DND-41 (cell line): ENCODE measurements around the gene METTL26.

ENCODE experiments used
- ATAC-seq: fragments of 200-7000 bp; cut with Tn5 transposase; 3 replicates; pipeline ENCODE4 v1.9.1; 2021; ENCODE audit warnings: low read depth; ENCODE audit not compliant: insufficient read depth
- DNase-seq: peaks from one replicate; pipeline ENCODE4 v3.0.0-alpha.2; 2020
- H2AFZ ChIP-seq: 2 replicates; pipeline ENCODE4 v1.6.0; 2012; ENCODE audit warnings: low read depth, low read length
- H3K27ac ChIP-seq: 2 replicates; pipeline ENCODE4 v1.5.1; 2012; ENCODE audit warnings: low read length, inconsistent platforms
- H3K27me3 ChIP-seq: fragments of 200-600 bp; sonication (generic); 2 replicates; pipeline ENCODE4 v1.6.0; 2012; ENCODE audit warnings: low read length, mild to moderate bottlenecking, inconsistent platforms; ENCODE audit not compliant: insufficient read depth, poor library complexity
- H3K36me3 ChIP-seq: 2 replicates; pipeline ENCODE4 v1.5.1; 2012; ENCODE audit warnings: low read length, inconsistent platforms; ENCODE audit not compliant: insufficient read depth
- H3K4me1 ChIP-seq: 2 replicates; pipeline ENCODE4 v1.5.1; 2012; ENCODE audit warnings: mild to moderate bottlenecking, low read length; ENCODE audit not compliant: insufficient read depth
- H3K4me2 ChIP-seq: 2 replicates; pipeline ENCODE4 v1.6.0; 2012; ENCODE audit warnings: mild to moderate bottlenecking, moderate library complexity, low read length, inconsistent platforms; ENCODE audit not compliant: insufficient read depth
- H3K4me3 ChIP-seq, 2 experiments: fragments of 200-600 bp in 1 of 2; shearing (Covaris generic) in 1 of 2; 2 replicates each; pipeline ENCODE4 v1.5.1; 2012 to 2016; ENCODE audit warnings: inconsistent platforms in 2 of 2, low read length in 2 of 2, mild to moderate bottlenecking in 2 of 2, low read depth in 1 of 2, moderate library complexity in 1 of 2
- H3K79me2 ChIP-seq: 2 replicates; pipeline ENCODE4 v1.6.0; 2012; ENCODE audit warnings: low read length, inconsistent platforms; ENCODE audit not compliant: insufficient read depth
- H3K9ac ChIP-seq: 2 replicates; pipeline ENCODE4 v1.6.0; 2012; ENCODE audit warnings: low read depth, mild to moderate bottlenecking, inconsistent platforms, low read length, moderate library complexity
- H3K9me3 ChIP-seq: 2 replicates; pipeline ENCODE4 v1.5.1; 2012; ENCODE audit warnings: low read length, moderate library complexity, mild to moderate bottlenecking, inconsistent platforms; ENCODE audit not compliant: insufficient read depth, severe bottlenecking
- H4K20me1 ChIP-seq: 2 replicates; pipeline ENCODE4 v1.6.0; 2012; ENCODE audit warnings: low read length; ENCODE audit not compliant: insufficient read depth
- CTCF ChIP-seq: IDR thresholded peaks from 2 replicates; pipeline ENCODE4 v1.5.1; 2012; ENCODE audit warnings: borderline replicate concordance, low read length, moderate library complexity, mild to moderate bottlenecking; ENCODE audit not compliant: poor library complexity, severe bottlenecking; ENCODE audit errors: extremely low read depth
- EZH2 ChIP-seq: IDR thresholded peaks from 3 replicates; pipeline ENCODE4 v1.6.1; 2012; ENCODE audit warnings: borderline replicate concordance, low read depth, mild to moderate bottlenecking, moderate library complexity, low read length, inconsistent platforms; ENCODE audit not compliant: severe bottlenecking

Gene METTL26

DNA sequence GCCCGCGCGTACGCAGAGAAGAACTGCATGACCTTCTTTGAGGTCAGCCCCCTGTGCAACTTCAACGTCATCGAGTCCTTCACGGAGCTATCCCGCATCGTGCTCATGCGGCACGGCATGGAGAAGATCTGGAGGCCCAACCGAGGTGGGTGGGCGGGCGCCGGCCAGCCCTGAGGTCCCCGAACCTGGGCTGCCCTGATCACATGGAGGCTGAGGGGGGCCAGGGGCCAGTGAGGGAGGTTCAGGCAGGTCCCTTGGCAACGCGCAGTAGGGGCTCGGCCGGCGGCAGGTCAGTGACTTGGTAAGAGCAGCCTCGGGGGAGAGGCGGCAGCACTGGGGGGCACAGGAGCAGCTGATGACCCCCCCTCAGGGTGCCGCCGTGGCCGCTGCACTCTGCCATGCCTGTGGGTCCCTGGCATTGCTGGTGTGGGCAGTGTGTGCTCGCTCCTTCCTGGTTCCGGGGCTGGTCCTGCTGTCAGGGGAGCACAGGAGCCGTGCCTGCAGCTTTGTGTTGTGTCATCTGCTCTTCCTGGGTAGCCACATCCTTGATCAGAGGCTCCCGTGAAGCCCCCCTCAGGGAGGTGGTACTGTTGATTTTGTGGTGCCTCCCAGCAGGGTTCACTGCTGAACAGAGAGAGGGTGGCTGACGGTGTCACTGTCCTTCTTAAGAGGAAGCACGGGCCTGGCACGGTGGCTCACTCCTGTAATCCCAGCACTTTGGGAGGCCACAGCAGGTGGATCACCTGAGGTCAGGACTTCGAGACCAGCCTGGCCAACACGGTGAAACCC is 9.9 kb downstream of the METTL26 start:
- H3K36me3 ChIP-seq, result peaks cover 21% of the 10 kb centered on the region
- H3K4me3 ChIP-seq, result no peak overlapping the region
- H3K4me2 ChIP-seq, result no peak overlapping the region
- no peak for DNase-seq
- no peak overlapping the region for H3K27ac ChIP-seq
- ATAC-seq, result no peak
- H3K79me2 ChIP-seq, result no peaks in the 10 kb centered on the region; the same call in 1 of the 2 replicates
- H3K27me3 ChIP-seq, result no peaks in the 10 kb centered on the region
- H3K9me3 ChIP-seq, result no peaks in the 10 kb centered on the region
- no peak overlapping the region for H3K9ac ChIP-seq
- no peak overlapping the region for H2AFZ ChIP-seq
- peaks cover 30% of the 10 kb centered on the region for H4K20me1 ChIP-seq
- TF ChIP-seq EZH2 (no peak), CTCF (no peak)
- H3K4me1 ChIP-seq, result no peaks in the 10 kb centered on the region

GRCh38 chr16:625117-625976 is 10.8 kb downstream of the METTL26 start:
- Histone ChIP-seq H4K20me1 (peaks cover 27% of the 10 kb centered on the region), H3K4me1 (no peaks in the 10 kb centered on the region), H3K4me3 (no peak overlapping the region), H3K27ac (no peak overlapping the region), H3K36me3 (peaks cover 21% of the 10 kb centered on the region), H3K9me3 (no peaks in the 10 kb centered on the region), H3K79me2 (peaks cover 4% of the 10 kb centered on the region), H3K27me3 (no peaks in the 10 kb centered on the region), H3K9ac (no peak overlapping the region), H3K4me2 (no peak overlapping the region), H2AFZ (no peak overlapping the region)
- no peak for ATAC-seq
- DNase-seq, result no peak
- no peak for TF ChIP-seq EZH2

DNA sequence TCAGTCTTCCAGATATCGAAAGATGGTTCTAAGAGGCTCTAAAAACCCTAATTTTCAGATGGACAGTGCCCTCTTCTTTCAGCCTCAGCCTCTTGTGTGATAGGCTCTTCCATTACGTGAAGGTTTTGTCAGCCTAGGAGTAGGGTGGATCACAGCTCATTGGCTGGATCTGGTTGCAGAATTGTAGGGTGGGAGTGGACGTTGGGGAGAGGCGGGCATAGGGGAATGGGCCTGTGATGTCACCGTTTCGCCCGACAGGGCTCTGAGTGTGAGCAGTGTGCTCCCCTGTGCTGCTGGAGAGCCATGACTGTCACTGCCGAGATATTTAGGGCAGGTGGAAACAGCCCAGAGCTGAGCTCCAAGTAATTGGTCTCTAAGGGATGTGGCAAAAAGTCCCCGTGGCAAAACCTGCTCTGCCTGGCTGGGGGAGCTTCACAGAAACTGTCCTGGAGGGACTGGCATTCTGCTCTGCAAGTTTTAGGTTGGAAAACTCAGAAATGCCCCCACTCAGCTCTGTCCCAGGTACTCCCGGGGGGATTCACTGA is 11.5 kb downstream of the METTL26 start:
- ATAC-seq, result no peak

More for the DNA sequence above, 11.5 kb downstream of the METTL26 start:
- peaks cover 4% of the 10 kb centered on the region for H3K79me2 ChIP-seq
- no peak overlapping the region for H3K4me3 ChIP-seq
- no peak overlapping the region for H2AFZ ChIP-seq
- peaks cover 23% of the 10 kb centered on the region for H4K20me1 ChIP-seq
- H3K9ac ChIP-seq, result no peak overlapping the region
- H3K4me1 ChIP-seq, result no peaks in the 10 kb centered on the region
- DNase-seq, result no peak
- no peak overlapping the region for H3K4me2 ChIP-seq
- no peak for TF ChIP-seq CTCF
- TF ChIP-seq EZH2, result no peak
- peaks cover 21% of the 10 kb centered on the region for H3K36me3 ChIP-seq
- H3K27ac ChIP-seq, result no peak overlapping the region
- no peaks in the 10 kb centered on the region for H3K27me3 ChIP-seq
- no peaks in the 10 kb centered on the region for H3K9me3 ChIP-seq
